Astrocyte of the cerebellum (primary cell): ENCODE data around the gene RAPH1.
"Not testable (repeated sequence)": the region's sequence is repeated elsewhere in the genome, so short reads cannot be mapped to it uniquely, and the experiment has no call there.

Experiments
- DNase-seq: peaks from one replicate; pipeline ENCODE4 v3.0.0-alpha.2; 2011; ENCODE audit warnings: low read depth
- H3K4me3 ChIP-seq: 2 replicates; pipeline ENCODE4 v1.5.1; 2011; ENCODE audit warnings: mild to moderate bottlenecking, low read depth, low read length, moderate library complexity
- CTCF ChIP-seq: IDR thresholded peaks from 2 replicates; pipeline ENCODE4 v1.5.1; 2012; ENCODE audit warnings: low read length, low read depth, moderate library complexity, mild to moderate bottlenecking; ENCODE audit errors: missing control alignments
- in situ Hi-C: cut with HindIII; loops from 2 replicates; pipeline ENCODE4 v1.10.0; 2017; ENCODE audit warnings: low sequenced_read_pairs

RAPH1 gene

GRCh38 chr2:203535784-203536585, 884 bp upstream of the RAPH1 start:
- TF ChIP-seq CTCF: no peak
- in situ Hi-C loops: no loop called here
- peak; percentile 48 for DNase-seq
- peak overlapping the region; percentile 55 for H3K4me3 ChIP-seq

GRCh38 chr2:203534621-203535077, 452 bp downstream of the RAPH1 start:
- no peak for TF ChIP-seq CTCF
- in situ Hi-C loops: no loop called here
- DNase-seq: no peak
- H3K4me3 ChIP-seq: peak overlapping the region; percentile 90

- peak; percentile 75 for DNase-seq
- in situ Hi-C loops: no loop called here
- TF ChIP-seq CTCF: no peak
- H3K4me3 ChIP-seq: peak overlapping the region; percentile 90
Observed at GRCh38 chr2:203533676-203534591, 1.2 kb downstream of the RAPH1 start.

GRCh38 chr2:203532957-203533658, 2.0 kb downstream of the RAPH1 start:
- DNase-seq: peak; percentile 16
- in situ Hi-C loops: no loop called here
- no peak for TF ChIP-seq CTCF
- H3K4me3 ChIP-seq: peak overlapping the region; percentile 90

GRCh38 chr2:203527719-203528118, 7.4 kb downstream of the RAPH1 start:
- in situ Hi-C loops: no loop called here
- no peak for TF ChIP-seq CTCF
- no peak for DNase-seq
- H3K4me3 ChIP-seq: no peak overlapping the region

GRCh38 chr2:203513268-203513667, 21.8 kb downstream of the RAPH1 start:
- in situ Hi-C loops, H3K4me3 ChIP-seq, DNase-seq: not testable (repeated sequence)
